K562 (cell line): ENCODE results near the gene ACP5. TPM values are rescaled to one million over a fixed set of nuclear protein-coding genes. Genes with fewer than 3 reads are reported as not detected.

ENCODE experiments used
- ATF4 ChIP-seq: fragments of 450-650 bp; formaldehyde crosslinking; IDR thresholded peaks from 2 replicates; pipeline ENCODE4 v1.4.0; 2022; ENCODE audit warnings: mild to moderate bottlenecking, moderate library complexity
- BACH1 ChIP-seq: fragments of 200-800 bp; sonication (Bioruptor generic); IDR thresholded peaks from 2 replicates; pipeline ENCODE4 v1.6.1; 2016; ENCODE audit warnings: missing genetic modification characterization, missing compliant biosample characterization
- EGR1 ChIP-seq: fragments of 450-650 bp; conservative IDR thresholded peaks from 2 replicates; pipeline ENCODE4 v1.6.1; 2017; ENCODE audit warnings: mild to moderate bottlenecking
- FOSL1 ChIP-seq: fragments of 200-800 bp; sonication (Bioruptor generic); conservative IDR thresholded peaks from 2 replicates; pipeline ENCODE4 v1.6.1; 2016; ENCODE audit warnings: missing genetic modification characterization, missing compliant biosample characterization
- HDAC2 ChIP-seq: fragments of 450-650 bp; IDR thresholded peaks from 2 replicates; pipeline ENCODE4 v1.6.1; 2016; ENCODE audit warnings: mild to moderate bottlenecking
- HMG20A ChIP-seq: fragments of 450-650 bp; formaldehyde crosslinking; conservative IDR thresholded peaks from 2 replicates; pipeline ENCODE4 v1.4.0; 2020; ENCODE audit warnings: mild to moderate bottlenecking, mixed read lengths
- HSF4 ChIP-seq: fragments of 250-450 bp; sonication (Bioruptor Pico); IDR thresholded peaks from 2 replicates; pipeline ENCODE4 v2.1.2; 2022; ENCODE audit warnings: mild to moderate bottlenecking, moderate library complexity, borderline replicate concordance
- MXI1 ChIP-seq: IDR thresholded peaks from 2 replicates; pipeline ENCODE4 v1.6.1; 2011; ENCODE audit warnings: low read depth, mild to moderate bottlenecking, improper control_type of control experiment, low read length
- MYNN ChIP-seq, 2 experiments: sonication (generic); formaldehyde crosslinking in 1 of 2; IDR thresholded peaks; 2 replicates each; pipeline versions ENCODE4 v1.5.0 to v1.6.1; 2016 to 2020; ENCODE audit warnings: antibody characterized with exemption in 1 of 2, missing genetic modification reagents in 1 of 2
- NFATC3 ChIP-seq: fragments of 450-650 bp; IDR thresholded peaks from 2 replicates; pipeline ENCODE4 v1.6.1; 2017; ENCODE audit warnings: mild to moderate bottlenecking
- NR3C1 ChIP-seq: sonication (generic); formaldehyde crosslinking; IDR thresholded peaks from 2 replicates; pipeline ENCODE4 v1.8.1; 2022; ENCODE audit warnings: missing genetic modification reagents
- OTX1 ChIP-seq: fragments of 450-650 bp; formaldehyde crosslinking; IDR thresholded peaks from 2 replicates; pipeline ENCODE4 v1.4.0; 2022; ENCODE audit warnings: mild to moderate bottlenecking
- PRDM10 ChIP-seq: fragments of 450-650 bp; IDR thresholded peaks from 2 replicates; pipeline ENCODE4 v1.6.1; 2018; ENCODE audit not compliant: partially characterized antibody
- SLC30A9 ChIP-seq: fragments of 250-450 bp; sonication (Bioruptor Pico); IDR thresholded peaks from 2 replicates; pipeline ENCODE4 v1.8.0; 2022; ENCODE audit warnings: mild to moderate bottlenecking, moderate library complexity
- SUPT5H ChIP-seq: fragments of 450-650 bp; IDR thresholded peaks from 2 replicates; pipeline ENCODE4 v1.6.1; 2016
- TEAD2 ChIP-seq: fragments of 450-650 bp; IDR thresholded peaks from 2 replicates; pipeline ENCODE4 v1.6.1; 2016; ENCODE audit warnings: missing genetic modification characterization, control low read depth, missing compliant biosample characterization
- U2AF1 ChIP-seq: fragments of 200-400 bp; formaldehyde crosslinking; optimal IDR thresholded peaks from 2 replicates; pipeline ENCODE3; 2017; ENCODE audit warnings: mild to moderate bottlenecking, low read depth, low read length, moderate library complexity
- ZBTB49 ChIP-seq: sonication (generic); formaldehyde crosslinking; IDR thresholded peaks from 2 replicates; pipeline ENCODE4 v1.8.0; 2022; ENCODE audit warnings: missing genetic modification reagents, mild to moderate bottlenecking, borderline replicate concordance
- ZFP30 ChIP-seq: fragments of 250-450 bp; sonication (Bioruptor Pico); IDR thresholded peaks from 2 replicates; pipeline ENCODE4 v1.8.0; 2022; ENCODE audit warnings: moderate library complexity, mild to moderate bottlenecking, inconsistent platforms, borderline replicate concordance
- ZNF146 ChIP-seq: IDR thresholded peaks from one replicate; pipeline ENCODE4 v1.6.1; 2018; ENCODE audit warnings: missing compliant biosample characterization; ENCODE audit not compliant: unreplicated experiment
- ZNF239 ChIP-seq: fragments of 250-450 bp; sonication (Bioruptor Pico); IDR thresholded peaks from 2 replicates; pipeline ENCODE4 v1.4.0; 2020; ENCODE audit warnings: mild to moderate bottlenecking
- ZNF274 ChIP-seq: IDR thresholded peaks from 2 replicates; pipeline ENCODE4 v1.6.1; 2011; ENCODE audit warnings: low read depth, mild to moderate bottlenecking, low read length, moderate library complexity, borderline replicate concordance
- polyA plus RNA-seq, 8 experiments: library from polyadenylated mRNA; depleted of rRNA in 4 of 8; stranded (reverse) in 5 of 8; unstranded in 3 of 8; fragments of >200 nt; fragmentation: Nextera tagmentation in 2 of 8; fragmentation: Illumina TruSeq in 1 of 8; extraction: Ambion mirVana in 2 of 8; extraction: Trizol in 1 of 8; gene quantifications; 2 replicates each; pipeline versions ENCODE4 v1.2.1 to v1.2.3, GENCODE V29; 2011 to 2014; ENCODE audit warnings: inconsistent platforms in 1 of 8, missing spikeins in 1 of 8
- total RNA-seq, 7 experiments: library from RNA; depleted of rRNA in 6 of 7; stranded (reverse); fragments of >200 nt in 6 of 7; fragmentation: Illumina TruSeq in 2 of 7; extraction: Trizol in 2 of 7; gene quantifications; 2 replicates each; pipeline versions ENCODE4 v1.2.1 to v1.2.3, GENCODE V29; 2011 to 2021; ENCODE audit warnings: low replicate concordance in 1 of 7

ACP5 gene
- total and polyA plus RNA-seq, 9 of the 15 experiments (the other 6 are each of a cell fraction or from before 2014, with no cell fraction given), result 0.06 to 1.1 (median 0.31) TPM; not detected in 1

GRCh38 chr19:11597202-11598102, 20.0 kb upstream of the ACP5 start, which contains the start of gene ZNF627 (continued):
- TF ChIP-seq ZBTB49 (CRISPR knock-in tag) (no peak), FOSL1 (tag) (0 out of 2 replicates have a peak, but pooled peaks have one; percentile 14), PRDM10 (peak; percentile 57), NR3C1 (CRISPR knock-in tag) (no peak), HMG20A (CRISPR knock-in tag) (no peak), ZNF146 (no peak), SUPT5H (peak; percentile 99), U2AF1 (peak; percentile 62), MXI1 (0 out of 2 replicates have a peak, but pooled peaks have one; percentile 11), ZNF274 (no peak), ZNF239 (CRISPR knock-in tag) (no peak), ZFP30 (no peak), MYNN (IDR thresholded peaks at IDR 0.05) (no peak), MYNN (CRISPR knock-in tag; IDR thresholded peaks at IDR 0.05) (no peak), TEAD2 (tag) (no peak), HDAC2 (0 out of 2 replicates have a peak, but pooled peaks have one; percentile 15), OTX1 (CRISPR knock-in tag) (peak; percentile 89; the same call in 1 of the 2 replicates), ATF4 (no peak), SLC30A9 (CRISPR knock-in tag) (no peak), HSF4 (CRISPR knock-in tag) (no peak), NFATC3 (no peak), BACH1 (tag) (no peak), EGR1 (peak; percentile 68)
